ENCODE results near the gene EXOC2. TPM values are rescaled to one million over a fixed set of nuclear protein-coding genes. Genes with fewer than 3 reads are reported as not detected.

EXOC2 gene
- total RNA-seq, 4 donors from 2014 or later, result 25.6 to 37.1 (median 30.8) TPM

DNA sequence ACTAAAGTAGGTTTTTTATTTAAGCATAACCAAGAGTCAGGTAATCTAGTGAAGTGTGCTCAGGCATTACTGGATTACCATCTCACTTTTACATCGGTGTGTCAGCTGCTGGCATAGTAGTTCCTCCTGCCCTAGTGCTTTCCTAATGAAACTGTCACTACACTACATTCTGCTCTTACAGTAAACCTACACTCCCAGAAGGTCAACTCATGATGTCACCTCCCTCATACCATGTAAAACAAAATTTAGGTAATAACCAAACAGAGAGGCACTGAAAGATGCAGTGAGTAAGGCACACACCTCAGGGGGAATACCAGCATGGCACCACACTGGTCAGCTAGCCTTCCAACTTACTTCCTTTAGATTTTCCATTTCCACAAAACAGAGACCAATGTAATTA, 59.3 kb downstream of the EXOC2 start:
- no peak for TF ChIP-seq POLR2A (IDR thresholded peaks at IDR 0.05)
- TF ChIP-seq, protein P1, sequence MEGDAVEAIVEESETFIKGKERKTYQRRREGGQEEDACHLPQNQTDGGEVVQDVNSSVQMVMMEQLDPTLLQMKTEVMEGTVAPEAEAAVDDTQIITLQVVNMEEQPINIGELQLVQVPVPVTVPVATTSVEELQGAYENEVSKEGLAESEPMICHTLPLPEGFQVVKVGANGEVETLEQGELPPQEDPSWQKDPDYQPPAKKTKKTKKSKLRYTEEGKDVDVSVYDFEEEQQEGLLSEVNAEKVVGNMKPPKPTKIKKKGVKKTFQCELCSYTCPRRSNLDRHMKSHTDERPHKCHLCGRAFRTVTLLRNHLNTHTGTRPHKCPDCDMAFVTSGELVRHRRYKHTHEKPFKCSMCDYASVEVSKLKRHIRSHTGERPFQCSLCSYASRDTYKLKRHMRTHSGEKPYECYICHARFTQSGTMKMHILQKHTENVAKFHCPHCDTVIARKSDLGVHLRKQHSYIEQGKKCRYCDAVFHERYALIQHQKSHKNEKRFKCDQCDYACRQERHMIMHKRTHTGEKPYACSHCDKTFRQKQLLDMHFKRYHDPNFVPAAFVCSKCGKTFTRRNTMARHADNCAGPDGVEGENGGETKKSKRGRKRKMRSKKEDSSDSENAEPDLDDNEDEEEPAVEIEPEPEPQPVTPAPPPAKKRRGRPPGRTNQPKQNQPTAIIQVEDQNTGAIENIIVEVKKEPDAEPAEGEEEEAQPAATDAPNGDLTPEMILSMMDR (IDR thresholded peaks at IDR 0.05), result no peak
- H3K4me3 ChIP-seq (replicated peaks in 1 of 3), result no peak overlapping the region
- no peak for DNase-seq
- no peaks in the 10 kb centered on the region for H3K36me3 ChIP-seq
- intact Hi-C loops (cut with DNase I), result no loop called here
- no peaks in the 10 kb centered on the region for H3K4me1 ChIP-seq
- H3K27ac ChIP-seq, result no peak overlapping the region
- H3K9me3 ChIP-seq, result no peaks in the 10 kb centered on the region
- 50 to 80% methylated on average over 1 of the region's 1 CpG for WGBS, 2 donors
- H3K27me3 ChIP-seq, result no peaks in the 10 kb centered on the region

DNA sequence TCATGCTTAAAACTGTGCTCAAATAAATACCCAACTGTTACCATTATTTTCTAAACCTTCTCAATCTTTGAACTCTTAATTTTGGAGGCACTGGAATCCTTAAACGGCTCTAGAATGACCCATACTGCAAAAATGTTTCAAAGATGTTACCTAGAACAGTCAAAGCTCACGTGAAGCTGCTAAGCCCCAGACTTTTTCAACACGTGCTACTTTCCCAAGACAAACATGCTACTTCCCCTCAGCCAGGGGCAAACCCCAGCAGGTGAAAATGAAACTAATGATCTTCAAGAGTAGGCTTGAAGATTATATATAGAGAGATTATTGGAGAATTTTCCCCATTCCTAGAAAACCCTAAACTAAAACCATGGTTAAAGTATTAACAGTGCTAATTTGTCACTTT, 64.2 kb downstream of the EXOC2 start:
- WGBS, 2 donors, result 80 to 87% methylated on average over 3 of the region's 3 CpGs
- DNase-seq, result no peak
- no peak for TF ChIP-seq POLR2A (IDR thresholded peaks at IDR 0.05)
- TF ChIP-seq, protein P1 (IDR thresholded peaks at IDR 0.05), result no peak
- intact Hi-C loops (cut with DNase I), result no loop called here
- Histone ChIP-seq H3K4me1 (no peaks in the 10 kb centered on the region), H3K36me3 (no peaks in the 10 kb centered on the region), H3K27me3 (no peaks in the 10 kb centered on the region), H3K27ac (no peak overlapping the region), H3K9me3 (no peaks in the 10 kb centered on the region), H3K4me3 (replicated peaks in 1 of 3) (no peak overlapping the region)

DNA sequence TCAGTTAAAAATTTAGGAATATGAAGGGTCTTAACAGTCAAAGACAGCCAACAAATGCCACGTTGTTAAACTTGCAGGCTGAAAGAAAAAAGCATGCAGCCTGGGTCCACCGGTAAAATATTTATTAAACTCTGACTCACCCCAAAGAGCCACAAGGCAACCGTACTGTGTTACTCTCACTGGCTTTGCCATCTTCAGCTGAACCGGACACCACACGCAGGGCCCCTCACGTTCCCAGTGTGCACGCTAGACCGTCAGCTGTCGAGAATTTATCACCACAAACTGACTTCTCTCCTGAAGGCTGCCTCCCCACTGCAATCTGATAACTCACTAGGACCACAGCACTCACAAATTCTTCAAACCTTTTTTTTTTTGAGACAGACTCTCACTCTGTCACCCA, 66.7 kb downstream of the EXOC2 start:
- Histone ChIP-seq H3K9me3 (no peaks in the 10 kb centered on the region), H3K36me3 (no peaks in the 10 kb centered on the region), H3K4me1 (no peaks in the 10 kb centered on the region), H3K4me3 (replicated peaks in 1 of 3) (no peak overlapping the region), H3K27ac (no peak overlapping the region), H3K27me3 (no peaks in the 10 kb centered on the region)
- TF ChIP-seq, protein P1 (IDR thresholded peaks at IDR 0.05), result no peak
- no peak for TF ChIP-seq POLR2A (IDR thresholded peaks at IDR 0.05)
- WGBS, 2 donors, result 95% methylated on average over 9 of the region's 9 CpGs
- intact Hi-C loops (cut with DNase I), result no loop called here
- DNase-seq, result no peak

DNA sequence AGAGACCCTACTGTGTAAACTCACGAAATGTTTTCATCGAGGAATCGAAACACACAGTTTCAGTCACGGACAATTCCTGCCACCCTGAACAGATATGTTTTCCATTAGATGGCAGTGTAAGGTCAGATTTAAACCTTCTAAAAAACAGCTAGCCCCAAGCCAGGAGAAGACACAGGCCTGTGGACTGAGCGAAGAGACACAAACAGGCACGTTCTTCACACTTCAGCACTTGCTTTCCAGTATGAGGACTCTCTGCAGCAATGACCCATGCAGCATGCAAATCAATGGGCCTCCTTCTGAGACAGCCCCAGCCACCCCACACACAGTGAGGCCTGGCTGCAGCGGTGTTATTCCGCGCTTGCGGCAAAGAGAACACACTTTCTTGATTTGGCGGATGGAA, 68.0 kb downstream of the EXOC2 start:
- DNase-seq, result no peak
- H3K4me1 ChIP-seq, result no peaks in the 10 kb centered on the region
- WGBS, 2 donors, result 87% methylated on average over 11 of the region's 11 CpGs
- no peaks in the 10 kb centered on the region for H3K9me3 ChIP-seq
- no peak overlapping the region for H3K27ac ChIP-seq
- H3K4me3 ChIP-seq (replicated peaks in 1 of 3), result no peak overlapping the region
- no peak for TF ChIP-seq POLR2A (IDR thresholded peaks at IDR 0.05)
- TF ChIP-seq, protein P1 (IDR thresholded peaks at IDR 0.05), result no peak
- H3K27me3 ChIP-seq, result no peaks in the 10 kb centered on the region
- H3K36me3 ChIP-seq, result no peaks in the 10 kb centered on the region
- intact Hi-C loops (cut with DNase I), result no loop called here

DNA sequence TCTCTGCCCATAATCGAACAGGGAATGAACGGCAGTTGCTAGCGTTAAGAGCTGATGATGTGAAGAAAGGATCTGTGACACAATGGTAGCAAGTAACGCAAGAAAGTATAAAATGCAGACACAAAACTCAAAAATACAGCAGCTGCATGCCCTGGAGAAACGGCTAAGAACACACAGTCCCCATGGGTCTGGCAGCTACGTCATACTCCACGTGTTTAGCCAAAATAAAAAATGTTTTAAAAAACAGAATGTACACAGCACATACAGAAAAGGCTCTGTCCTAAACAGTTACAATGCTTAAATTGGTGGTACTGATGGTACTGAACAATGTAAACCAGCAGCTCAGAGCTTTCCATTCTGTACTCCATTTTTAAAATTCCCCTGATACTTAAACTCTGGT, 70.5 kb downstream of the EXOC2 start:
- Histone ChIP-seq H3K9me3 (no peaks in the 10 kb centered on the region), H3K27ac (no peak overlapping the region), H3K27me3 (no peaks in the 10 kb centered on the region), H3K4me3 (replicated peaks in 1 of 3) (no peak overlapping the region), H3K4me1 (no peaks in the 10 kb centered on the region), H3K36me3 (no peaks in the 10 kb centered on the region)
- DNase-seq, result no peak
- intact Hi-C loops (cut with DNase I), result no loop called here
- WGBS, 2 donors, result 85 to 86% methylated on average over 7 of the region's 7 CpGs
- TF ChIP-seq, protein P1 (IDR thresholded peaks at IDR 0.05), result no peak
- no peak for TF ChIP-seq POLR2A (IDR thresholded peaks at IDR 0.05)

Data from thyroid gland (tissue), 4 donors.